H1 (cell line): ENCODE data around the gene MARCHF3. TPM values are rescaled to one million over a fixed set of nuclear protein-coding genes. Genes with fewer than 3 reads are reported as not detected.

Source experiments
- CTCF ChIA-PET: fragments of 300-600 bp; sonication (Branson Sonifier 250); formaldehyde crosslinking; loops from one replicate; lab custom pipeline; 2021; ENCODE audit not compliant: partially characterized antibody; lab: Charles Lee
- POLR2A ChIA-PET: fragments of 300-600 bp; sonication (Branson Sonifier 250); formaldehyde crosslinking; loops from one replicate; lab custom pipeline; 2021; ENCODE audit warnings: inconsistent platforms; ENCODE audit not compliant: partially characterized antibody; lab: Charles Lee
- DNase-seq, 2 experiments: peaks; one replicate each; pipeline versions ENCODE4 v3.0.0 to v3.0.0-alpha.2; 2010 to 2022; ENCODE audit warnings: low spot score in 2 of 2, low read depth in 1 of 2, mixed read lengths in 1 of 2
- FAIRE-seq: peaks from 2 replicates; lab custom pipeline; 2011; peaks lifted over from hg19 to GRCh38; lab: Jason Lieb, UNC
- H2AFZ ChIP-seq: 2 replicates; pipeline ENCODE4 v1.8.1; 2012; ENCODE audit warnings: low read length, inconsistent platforms
- H2AK5ac ChIP-seq: 2 replicates; pipeline ENCODE4 v1.6.1; 2013; ENCODE audit warnings: low read depth, low read length
- H2BK120ac ChIP-seq: replicated peaks from 2 replicates; pipeline ENCODE3; 2013; ENCODE audit warnings: low read depth, low read length, inconsistent platforms
- H2BK12ac ChIP-seq: 2 replicates; pipeline ENCODE4 v1.6.1; 2013; ENCODE audit warnings: low read depth, low read length
- H2BK15ac ChIP-seq: 2 replicates; pipeline ENCODE4 v1.6.1; 2013; ENCODE audit warnings: low read length
- H2BK20ac ChIP-seq: 2 replicates; pipeline ENCODE4 v1.6.1; 2013; ENCODE audit warnings: low read length
- H2BK5ac ChIP-seq: 2 replicates; pipeline ENCODE4 v1.6.1; 2013; ENCODE audit warnings: low read depth, low read length
- H3K14ac ChIP-seq: 2 replicates; pipeline ENCODE4 v1.6.1; 2013; ENCODE audit warnings: inconsistent platforms; ENCODE audit not compliant: insufficient read length
- H3K18ac ChIP-seq: 2 replicates; pipeline ENCODE4 v1.6.1; 2013; ENCODE audit warnings: low read length; ENCODE audit errors: extremely low read depth
- H3K23ac ChIP-seq: 2 replicates; pipeline ENCODE4 v1.6.1; 2013; ENCODE audit warnings: inconsistent platforms; ENCODE audit not compliant: insufficient read length
- H3K23me2 ChIP-seq: 2 replicates; pipeline ENCODE4 v1.6.1; 2013; ENCODE audit warnings: low read depth, low read length
- H3K27ac ChIP-seq: 2 replicates; pipeline ENCODE4 v1.6.1; 2011; ENCODE audit warnings: low read depth, low read length, inconsistent platforms
- H3K27me3 ChIP-seq, 4 experiments: replicated peaks in 1 of 4; 1 replicate in 1 of 4; 2 replicates in 3 of 4; pipeline versions ENCODE4 v1.6.1 to v1.8.1; 2011 to 2013; ENCODE audit warnings: low read length in 3 of 4, mild to moderate bottlenecking in 3 of 4, inconsistent platforms in 2 of 4, mixed read lengths in 2 of 4, moderate library complexity in 1 of 4; ENCODE audit not compliant: control insufficient read depth in 3 of 4, insufficient read depth in 3 of 4; ENCODE audit errors: extremely low read depth in 1 of 4
- H3K36me3 ChIP-seq, 4 experiments: 2 replicates each; pipeline versions ENCODE4 v1.6.1 to v1.8.1; 2011 to 2013; ENCODE audit warnings: mild to moderate bottlenecking in 4 of 4, low read length in 3 of 4, moderate library complexity in 2 of 4, control low read depth in 1 of 4, inconsistent platforms in 1 of 4; ENCODE audit not compliant: insufficient read depth in 4 of 4, control insufficient read depth in 2 of 4
- H3K4ac ChIP-seq: replicated peaks from 2 replicates; pipeline ENCODE3; 2013; ENCODE audit warnings: low read length, low read depth, mixed read lengths, inconsistent platforms; ENCODE audit not compliant: insufficient read length
- H3K4me1 ChIP-seq, 4 experiments: replicated peaks in 1 of 4; 1 replicate in 1 of 4; 2 replicates in 3 of 4; pipeline versions ENCODE4 v1.6.1 to v1.8.1; 2011 to 2013; ENCODE audit warnings: low read length in 3 of 4, inconsistent platforms in 2 of 4, mixed read lengths in 1 of 4; ENCODE audit not compliant: insufficient read depth in 4 of 4, control insufficient read depth in 3 of 4
- H3K4me2 ChIP-seq, 2 experiments: 2 replicates each; pipeline versions ENCODE4 v1.6.1 to v1.8.1; 2011 to 2013; ENCODE audit warnings: low read depth in 2 of 2, low read length in 2 of 2, control low read depth in 1 of 2, inconsistent platforms in 1 of 2, mild to moderate bottlenecking in 1 of 2; ENCODE audit not compliant: insufficient read depth in 1 of 2
- H3K4me3 ChIP-seq, 4 experiments: fragments of 200-600, 300-600 bp in 1 of 4; sonication (generic), shearing (Covaris generic), sonication (Bioruptor Twin) in 1 of 4; 2 replicates each; pipeline versions ENCODE4 v1.5.1 to v1.8.1; 2011 to 2016; ENCODE audit warnings: low read length in 4 of 4, low read depth in 3 of 4, control low read depth in 2 of 4, inconsistent platforms in 2 of 4, mild to moderate bottlenecking in 2 of 4, mixed read lengths in 1 of 4, moderate library complexity in 1 of 4; ENCODE audit not compliant: insufficient read depth in 2 of 4; ENCODE audit errors: extremely low read depth in 1 of 4
- H3K56ac ChIP-seq: replicated peaks from 2 replicates; pipeline ENCODE3; 2013; ENCODE audit warnings: low read depth, mild to moderate bottlenecking, mixed read lengths, low read length, inconsistent platforms; ENCODE audit not compliant: insufficient read length
- H3K79me1 ChIP-seq: 2 replicates; pipeline ENCODE4 v1.6.1; 2013; ENCODE audit warnings: low read depth, low read length, control low read depth
- H3K79me2 ChIP-seq, 2 experiments: 2 replicates each; pipeline versions ENCODE4 v1.6.1 to v1.8.1; 2012 to 2013; ENCODE audit warnings: low read length in 2 of 2, mild to moderate bottlenecking in 2 of 2, inconsistent platforms in 1 of 2; ENCODE audit not compliant: insufficient read depth in 2 of 2, control insufficient read depth in 1 of 2
- H3K9ac ChIP-seq, 4 experiments: replicated peaks in 1 of 4; 1 replicate in 1 of 4; 2 replicates in 3 of 4; pipeline versions ENCODE4 v1.6.1 to v1.8.1; 2011 to 2013; ENCODE audit warnings: low read depth in 3 of 4, low read length in 3 of 4, control low read depth in 2 of 4, mild to moderate bottlenecking in 2 of 4, moderate library complexity in 2 of 4, inconsistent platforms in 1 of 4; ENCODE audit errors: extremely low read depth in 1 of 4
- H3K9me3 ChIP-seq, 2 experiments: 2 replicates each; pipeline versions ENCODE4 v1.6.1 to v1.8.1; 2012 to 2013; ENCODE audit warnings: mild to moderate bottlenecking in 2 of 2, moderate library complexity in 2 of 2, control low read depth in 1 of 2, inconsistent platforms in 1 of 2, low read depth in 1 of 2, low read length in 1 of 2, mixed read lengths in 1 of 2; ENCODE audit not compliant: insufficient read depth in 2 of 2
- H4K20me1 ChIP-seq, 2 experiments: replicated peaks in 1 of 2; 2 replicates each; pipeline versions ENCODE3 to v1.8.1; 2011 to 2013; ENCODE audit warnings: inconsistent platforms in 2 of 2, low read length in 2 of 2, mild to moderate bottlenecking in 1 of 2; ENCODE audit not compliant: insufficient read depth in 2 of 2, control insufficient read depth in 1 of 2
- H4K5ac ChIP-seq: 2 replicates; pipeline ENCODE4 v1.6.1; 2013; ENCODE audit warnings: low read length, low read depth, mixed read lengths, inconsistent platforms; ENCODE audit not compliant: insufficient read length
- H4K8ac ChIP-seq: 2 replicates; pipeline ENCODE4 v1.8.0; 2013; ENCODE audit warnings: mild to moderate bottlenecking, moderate library complexity, low read length, inconsistent platforms; ENCODE audit not compliant: insufficient read depth; ENCODE audit errors: extremely low read depth
- H4K91ac ChIP-seq: replicated peaks from 2 replicates; pipeline ENCODE3; 2013; ENCODE audit warnings: low read length, mixed read lengths, inconsistent platforms; ENCODE audit not compliant: insufficient read length
- CBX5 ChIP-seq: fragments of 300-800, 300-1000 bp; sonication (generic); IDR thresholded peaks from 2 replicates; pipeline ENCODE4 v1.7.1; 2016; ENCODE audit warnings: antibody characterized with exemption, low read length, low read depth
- CREB1 ChIP-seq: IDR thresholded peaks from 2 replicates; pipeline ENCODE4 v1.6.1; 2012; ENCODE audit warnings: inconsistent platforms
- EP300 ChIP-seq, 2 experiments: IDR thresholded peaks; 1 replicate in 1 of 2; 2 replicates in 1 of 2; pipeline ENCODE4 v1.6.1; 2011 to 2012; ENCODE audit warnings: low read depth in 2 of 2, low read length in 2 of 2, mild to moderate bottlenecking in 2 of 2, borderline replicate concordance in 1 of 2, inconsistent platforms in 1 of 2, moderate library complexity in 1 of 2
- JUN ChIP-seq: IDR thresholded peaks from 2 replicates; pipeline ENCODE4 v1.6.1; 2011; ENCODE audit warnings: low read depth, mild to moderate bottlenecking, improper control_type of control experiment, low read length
- KDM4A ChIP-seq: IDR thresholded peaks from one replicate; pipeline ENCODE4 v1.7.1; 2012; ENCODE audit warnings: low read depth, mild to moderate bottlenecking, moderate library complexity, low read length, inconsistent platforms; ENCODE audit not compliant: severe bottlenecking
- KDM5A ChIP-seq: fragments of 200-600 bp; IDR thresholded peaks from 2 replicates; pipeline ENCODE4 v1.7.1; 2012; ENCODE audit warnings: mild to moderate bottlenecking, low read length, inconsistent platforms, mixed read lengths
- RAD21 ChIP-seq, 2 experiments: IDR thresholded peaks in 1 of 2; conservative IDR thresholded peaks in 1 of 2; 2 replicates each; pipeline ENCODE4 v1.6.1; 2011; ENCODE audit warnings: low read depth in 2 of 2, low read length in 2 of 2, improper control_type of control experiment in 1 of 2, inconsistent platforms in 1 of 2, mild to moderate bottlenecking in 1 of 2, moderate library complexity in 1 of 2
- RBBP5 ChIP-seq: IDR thresholded peaks from 2 replicates; pipeline ENCODE4 v1.7.1; 2012; ENCODE audit warnings: low read depth, mild to moderate bottlenecking, inconsistent platforms, low read length, moderate library complexity, borderline replicate concordance
- SP2 ChIP-seq: IDR thresholded peaks from 2 replicates; pipeline ENCODE4 v1.6.1; 2012; ENCODE audit warnings: mild to moderate bottlenecking, low read length, inconsistent platforms
- WGBS, 2 experiments: shearing (Covaris generic) in 1 of 2; methylation state at CpG; one replicate each; pipeline versions ENCODE4 v1.1.6 to v1.1.7; 2013 to 2015; ENCODE audit warnings: low lambda C conversion rate in 2 of 2, mixed read lengths in 2 of 2, inconsistent platforms in 1 of 2, low coverage in 1 of 2, missing lambda C conversion rate in 1 of 2; ENCODE audit not compliant: insufficient replicate concordance in 2 of 2, insufficient coverage in 1 of 2, insufficient read length in 1 of 2; ENCODE audit errors: extremely low coverage in 1 of 2, missing lambda C conversion rate in 1 of 2; 5-methylcytosine and 5-hydroxymethylcytosine counted together
- polyA plus RNA-seq, 7 experiments: library from polyadenylated mRNA; depleted of rRNA in 3 of 7; stranded (reverse) in 5 of 7; unstranded in 2 of 7; fragments of >200 nt in 5 of 7; fragments of 200-250 nt in 2 of 7; gene quantifications; 1 replicate in 5 of 7; 2 replicates in 1 of 7; 4 replicates in 1 of 7; pipeline versions ENCODE4 v1.2.1 to v1.2.3, GENCODE V29; 2011 to 2013; ENCODE audit warnings: missing spikeins in 2 of 7, mixed read lengths in 2 of 7
- total RNA-seq: library from RNA; stranded (reverse); fragmentation: NEBNext Ultra II Directional; extraction: Animal tissue kit (Norgen Biotek cat#: 25700); gene quantifications from 2 replicates; pipeline ENCODE4 v1.2.1, GENCODE V29; 2021
- TF ChIP-seq, protein P1 (sequence below): IDR thresholded peaks from 2 replicates; pipeline ENCODE4 v1.6.1; 2011; ENCODE audit warnings: low read depth, mild to moderate bottlenecking, low read length; ENCODE audit not compliant: insufficient read depth
- TF ChIP-seq, protein P2 (sequence below): IDR thresholded peaks from 2 replicates; pipeline ENCODE4 v1.6.1; 2011; ENCODE audit warnings: low read length, improper control_type of control experiment

The MARCHF3 gene
- total and polyA plus RNA-seq, 2 of the 8 experiments (the other 6 are each of a cell fraction or from before 2014, with no cell fraction given): 12.0 to 16.9 TPM

DNA sequence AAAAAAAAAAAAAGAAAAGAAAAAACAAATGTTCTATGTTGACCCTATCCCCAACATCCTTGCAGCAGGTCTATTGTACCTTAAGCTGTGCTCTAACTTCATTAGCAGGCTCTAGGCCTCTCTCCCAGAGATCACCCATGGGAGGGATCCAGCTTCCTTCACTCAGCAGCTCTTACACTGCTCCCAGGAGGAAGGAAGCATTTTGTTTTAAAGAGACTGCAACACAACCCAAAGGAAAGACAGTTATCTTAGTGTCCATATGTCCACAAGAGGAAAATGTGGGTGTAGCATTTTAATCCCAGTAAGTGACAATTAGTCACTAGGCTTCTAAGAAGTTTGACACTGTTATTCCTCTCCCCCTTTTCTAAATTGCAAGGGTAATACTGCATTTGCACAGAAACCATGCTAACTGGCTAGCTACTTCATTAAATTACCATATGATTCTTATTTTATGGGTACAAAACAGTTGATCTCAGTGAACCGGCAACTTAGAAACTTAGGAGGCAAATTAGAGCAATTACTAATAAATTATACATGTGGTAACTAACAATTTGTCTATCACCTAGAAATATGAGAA is 58.8 kb downstream of the MARCHF3 start:
- Histone ChIP-seq H3K14ac (no peak overlapping the region), H2BK12ac (no peak overlapping the region), H3K23me2 (no peaks in the 10 kb centered on the region), H2AK5ac (no peak overlapping the region), H3K4ac (no peak overlapping the region), H2AFZ (no peak overlapping the region), H4K5ac (no peak overlapping the region), H4K20me1 (no peaks in the 10 kb centered on the region), H2BK20ac (no peak overlapping the region), H2BK120ac (no peak overlapping the region), H3K4me3 (no peak overlapping the region), H3K4me2 (no peak overlapping the region), H3K9ac (no peak overlapping the region; a peak in 1 of 7 replicates), H2BK15ac (no peak overlapping the region), H3K4me1 (peaks cover 0 to 16% (median 8%) of the 10 kb centered on the region in 4 experiments; a peak in 4 of 7 replicates), H3K79me2 (no peaks in the 10 kb centered on the region; a peak in 1 of 4 replicates), H2BK5ac (no peak overlapping the region), H3K9me3 (no peaks in the 10 kb centered on the region), H3K18ac (no peak overlapping the region), H3K56ac (no peak overlapping the region), H3K79me1 (peaks cover 2% of the 10 kb centered on the region; the same call in 1 of the 2 replicates), H3K23ac (no peak overlapping the region), H3K27me3 (no peaks in the 10 kb centered on the region), H4K8ac (no peak overlapping the region), H4K91ac (no peak overlapping the region), H3K27ac (no peak overlapping the region), H3K36me3 (no peaks in the 10 kb centered on the region)
- ChIA-PET CTCF (interaction anchor here (0.6 kb wide), 1 partner anchor 168 kb away, joined by 3 read pairs; no protein-coding TSS in a partner anchor), POLR2A (no interaction called here)
- DNase-seq (no peak), FAIRE-seq (no peak)
- 100% methylated on average over 1 of the region's 1 CpG; no CpG with 5 or more reads in 1 of the 2 experiments for WGBS, 2 experiments
- no peak for TF ChIP-seq KDM4A
- TF ChIP-seq, protein P1, sequence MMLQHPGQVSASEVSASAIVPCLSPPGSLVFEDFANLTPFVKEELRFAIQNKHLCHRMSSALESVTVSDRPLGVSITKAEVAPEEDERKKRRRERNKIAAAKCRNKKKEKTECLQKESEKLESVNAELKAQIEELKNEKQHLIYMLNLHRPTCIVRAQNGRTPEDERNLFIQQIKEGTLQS: no peak
- no peak for TF ChIP-seq CREB1
- TF ChIP-seq SP2: no peak
- no peak for TF ChIP-seq RAD21 (IDR thresholded peaks at IDR 0.05 in 1 of 2, conservative IDR thresholded peaks at IDR 0.05 in 1 of 2; ENCODE audit: low read depth in 2 of 2, low read length in 2 of 2)
- no peak for TF ChIP-seq KDM5A
- no peak for TF ChIP-seq EP300 (IDR thresholded peaks at IDR 0.05; ENCODE audit: borderline replicate concordance in 1 of 2, low read depth in 2 of 2, low read length in 2 of 2)
- TF ChIP-seq CBX5: no peak
- TF ChIP-seq RBBP5: no peak
- TF ChIP-seq, protein P2, sequence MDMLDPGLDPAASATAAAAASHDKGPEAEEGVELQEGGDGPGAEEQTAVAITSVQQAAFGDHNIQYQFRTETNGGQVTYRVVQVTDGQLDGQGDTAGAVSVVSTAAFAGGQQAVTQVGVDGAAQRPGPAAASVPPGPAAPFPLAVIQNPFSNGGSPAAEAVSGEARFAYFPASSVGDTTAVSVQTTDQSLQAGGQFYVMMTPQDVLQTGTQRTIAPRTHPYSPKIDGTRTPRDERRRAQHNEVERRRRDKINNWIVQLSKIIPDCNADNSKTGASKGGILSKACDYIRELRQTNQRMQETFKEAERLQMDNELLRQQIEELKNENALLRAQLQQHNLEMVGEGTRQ: no peak
- no peak for TF ChIP-seq JUN
